Measurements from ENCODE around the gene RPS6KA5.
"Not testable (repeated sequence)": the region's sequence is repeated elsewhere in the genome, so short reads cannot be mapped to it uniquely, and the experiment has no call there.

The RPS6KA5 gene

GRCh38 chr14:91060351-91061055 is at the start of gene RPS6KA5:
RPS6KA5 (minus strand) TSS chr14:91060641; CDS start chr14:91060434, 207 bp downstream.
- peak; percentile 99 for DNase-seq

- DNase-seq: no peak
Observed at GRCh38 chr14:91108941-91109611, 48.6 kb upstream of the RPS6KA5 start.

- DNase-seq: no peak
Observed at GRCh38 chr14:91103116-91103515, 42.7 kb upstream of the RPS6KA5 start.

- no peak for DNase-seq
Observed at GRCh38 chr14:91100102-91100501, 39.7 kb upstream of the RPS6KA5 start.

GRCh38 chr14:91098591-91098990 is 38.1 kb upstream of the RPS6KA5 start:
- no peak for DNase-seq

- DNase-seq: not testable (repeated sequence)
Observed at GRCh38 chr14:91097657-91098056, 37.2 kb upstream of the RPS6KA5 start.

GRCh38 chr14:91095178-91095577 is 34.7 kb upstream of the RPS6KA5 start:
- no peak for DNase-seq

GRCh38 chr14:91094772-91095171 is 34.3 kb upstream of the RPS6KA5 start:
- DNase-seq: no peak

GRCh38 chr14:91093743-91094472 is 33.5 kb upstream of the RPS6KA5 start:
- not testable (repeated sequence) for DNase-seq

GRCh38 chr14:91092073-91092472 is 31.6 kb upstream of the RPS6KA5 start:
- DNase-seq: no peak

GRCh38 chr14:91090743-91091142 is 30.3 kb upstream of the RPS6KA5 start:
- DNase-seq: no peak

GRCh38 chr14:91089958-91090535 is 29.6 kb upstream of the RPS6KA5 start:
- no peak for DNase-seq

GRCh38 chr14:91088585-91089235 is 28.3 kb upstream of the RPS6KA5 start:
- DNase-seq: no peak

- not testable (repeated sequence) for DNase-seq
Observed at GRCh38 chr14:91087470-91087869, 27.0 kb upstream of the RPS6KA5 start.

- DNase-seq: no peak
Observed at GRCh38 chr14:91084516-91084915, 24.1 kb upstream of the RPS6KA5 start.

GRCh38 chr14:91082282-91082681 is 21.8 kb upstream of the RPS6KA5 start:
- no peak for DNase-seq

- DNase-seq: no peak
Observed at GRCh38 chr14:91080071-91080470, 19.6 kb upstream of the RPS6KA5 start.

- no peak for DNase-seq
Observed at GRCh38 chr14:91078095-91078737, 17.8 kb upstream of the RPS6KA5 start.

- DNase-seq: no peak
Observed at GRCh38 chr14:91075553-91075952, 15.1 kb upstream of the RPS6KA5 start.

GRCh38 chr14:91070572-91070971 is 10.1 kb upstream of the RPS6KA5 start:
- DNase-seq: no peak

- DNase-seq: no peak
Observed at GRCh38 chr14:91068642-91069041, 8.2 kb upstream of the RPS6KA5 start.

- no peak for DNase-seq
Observed at GRCh38 chr14:91067186-91067585, 6.7 kb upstream of the RPS6KA5 start.
